ENCODE data around the gene PDE4A. TPM values are rescaled to one million over a fixed set of nuclear protein-coding genes. Genes with fewer than 3 reads are reported as not detected.

The PDE4A gene
- total and polyA plus RNA-seq, 2 of the 13 experiments (the other 11 are each of a cell fraction or from before 2014, with no cell fraction given) = 1.1 to 4.1 TPM

GRCh38 chr19:10395436-10395835 lies 24.9 kb upstream of the PDE4A start:
- intact Hi-C loops (cut with micrococcal nuclease; ENCODE audit: unreplicated experiment) (no loop called here), in situ Hi-C loops (cut with HindIII; ENCODE audit: extremely low pct_ligation_motif_present, low pct_unique_long_range_greater_than_20kb) (loop anchor here (10.0 kb wide), 1 partner anchor 461 kb away; the partner anchor contains the start of gene OLFM2)
- TSS peak; percentile 77 for BruUV-seq (replicated peaks)
- peaks cover 19% of the 10 kb centered on the region for H3K79me2 ChIP-seq (ENCODE audit: insufficient read depth, low read length)
- no peak overlapping the region for H3K4me3 ChIP-seq (replicated peaks in 1 of 3; ENCODE audit: insufficient read depth in 1 of 3, low read depth in 2 of 3, low read length in 3 of 3)
- H3K4me2 ChIP-seq (ENCODE audit: low read depth, low read length) = no peak overlapping the region
- WGBS (ENCODE audit: low lambda C conversion rate) = 98% methylated on average over 26 of the region's 26 CpGs
- TF ChIP-seq ZNF557 (CRISPR knock-in tag; IDR thresholded peaks at IDR 0.05) (no peak), RBFOX2 (IDR thresholded peaks at IDR 0.05; ENCODE audit: low read depth, low read length) (peak; percentile 40; the same call in 1 of the 2 replicates)
- no peaks in the 10 kb centered on the region for H3K27me3 ChIP-seq (ENCODE audit: control insufficient read depth in 1 of 2, insufficient read depth in 2 of 2, low read length in 2 of 2)
- peaks cover 16 to 61% of the 10 kb centered on the region in 2 experiments; a peak in 4 of 5 replicates for H3K36me3 ChIP-seq (replicated peaks in 1 of 2; ENCODE audit: control insufficient read depth in 1 of 2, insufficient read depth in 2 of 2, low read length in 2 of 2)
- FAIRE-seq (no peak), ATAC-seq (no peak), DNase-seq (ENCODE audit: low spot score) (no peak)
- H2AFZ ChIP-seq (ENCODE audit: low read length) = no peak overlapping the region
- H3K4me1 ChIP-seq (ENCODE audit: insufficient read depth, low read length) = no peaks in the 10 kb centered on the region
- POLR2A ChIA-PET = interaction anchor here (1.6 kb wide), 1 partner anchor 13 kb away, joined by 3 read pairs; no protein-coding TSS in a partner anchor
- H3K9ac ChIP-seq (ENCODE audit: insufficient read depth, low read depth, low read length) = no peak overlapping the region
- 0 out of 2 replicates have a peak, but pooled peaks cover 7% of the 10 kb centered on the region for H4K20me1 ChIP-seq (ENCODE audit: insufficient read depth, low read length)
- H3K27ac ChIP-seq (ENCODE audit: extremely low read length, insufficient read depth, low read length) = no peak overlapping the region
- H3K9me3 ChIP-seq (ENCODE audit: low read length) = no peaks in the 10 kb centered on the region
- CTCF ChIA-PET (ENCODE audit: low intra/inter-chr PET ratio, low total read pairs) = no interaction called here

- intact Hi-C loops (cut with micrococcal nuclease; ENCODE audit: unreplicated experiment) (no loop called here), in situ Hi-C loops (cut with HindIII; ENCODE audit: extremely low pct_ligation_motif_present, low pct_unique_long_range_greater_than_20kb) (loop anchor here (10.0 kb wide), 1 partner anchor 461 kb away; the partner anchor contains the start of gene OLFM2)
- ChIA-PET CTCF (ENCODE audit: low intra/inter-chr PET ratio, low total read pairs) (no interaction called here), POLR2A (interaction anchor here (1.6 kb wide), 1 partner anchor 14 kb away, joined by 3 read pairs; no protein-coding TSS in a partner anchor)
- FAIRE-seq (no peak), ATAC-seq (no peak), DNase-seq (ENCODE audit: low spot score) (no peak)
- Histone ChIP-seq H3K27ac (ENCODE audit: extremely low read length, insufficient read depth, low read length) (no peak overlapping the region), H3K9me3 (ENCODE audit: low read length) (no peaks in the 10 kb centered on the region), H3K36me3 (replicated peaks in 1 of 2; ENCODE audit: control insufficient read depth in 1 of 2, insufficient read depth in 2 of 2, low read length in 2 of 2) (peaks cover 16 to 56% of the 10 kb centered on the region in 2 experiments; a peak in 4 of 5 replicates), H3K79me2 (ENCODE audit: insufficient read depth, low read length) (peaks cover 24% of the 10 kb centered on the region), H3K9ac (ENCODE audit: insufficient read depth, low read depth, low read length) (no peak overlapping the region), H4K20me1 (ENCODE audit: insufficient read depth, low read length) (peaks cover 9% of the 10 kb centered on the region; the same call in 1 of the 2 replicates), H3K27me3 (ENCODE audit: control insufficient read depth in 1 of 2, insufficient read depth in 2 of 2, low read length in 2 of 2) (no peaks in the 10 kb centered on the region), H3K4me3 (replicated peaks in 1 of 3; ENCODE audit: insufficient read depth in 1 of 3, low read depth in 2 of 3, low read length in 3 of 3) (no peak overlapping the region), H2AFZ (ENCODE audit: low read length) (no peak overlapping the region), H3K4me1 (ENCODE audit: insufficient read depth, low read length) (peaks cover 4% of the 10 kb centered on the region), H3K4me2 (ENCODE audit: low read depth, low read length) (no peak overlapping the region)
- WGBS (ENCODE audit: low lambda C conversion rate) = 98% methylated on average over 24 of the region's 24 CpGs
- TF ChIP-seq AGO2 (optimal IDR thresholded peaks at IDR 0.05; ENCODE audit: low read depth, low read length) (peak; percentile 55), FOXJ3 (CRISPR knock-in tag; IDR thresholded peaks at IDR 0.05; ENCODE audit: borderline replicate concordance) (no peak)
- no TSS peak for BruUV-seq (replicated peaks)
Observed at GRCh38 chr19:10395917-10396316, 24.4 kb upstream of the PDE4A start.
